Lower lobe of right lung (tissue), 2 donors: ENCODE measurements around the gene KRT9. TPM values are rescaled to one million over a fixed set of nuclear protein-coding genes. Genes with fewer than 3 reads are reported as not detected.

Experiments used
- ATAC-seq, 2 donors: fragments of 200-7000 bp; cut with Tn5 transposase; one replicate each; pipeline ENCODE4 v1.9.1; 2020 to 2022; ENCODE audit warnings: mild to moderate bottlenecking in 2 of 2, moderate library complexity in 2 of 2
- DNase-seq: peaks from one replicate; pipeline ENCODE4 v3.0.0-alpha.2; 2020
- H3K27ac ChIP-seq: fragments of 200-600 bp; one replicate; pipeline ENCODE4 v1.8.0; 2022
- H3K27me3 ChIP-seq: fragments of 200-600 bp; one replicate; pipeline ENCODE4 v1.8.0; 2022; ENCODE audit warnings: low read depth
- H3K36me3 ChIP-seq: fragments of 200-600 bp; one replicate; pipeline ENCODE4 v1.8.0; 2022; ENCODE audit warnings: mild to moderate bottlenecking
- H3K4me1 ChIP-seq: fragments of 200-600 bp; one replicate; pipeline ENCODE4 v1.8.0; 2022
- H3K4me3 ChIP-seq: fragments of 200-600 bp; one replicate; pipeline ENCODE4 v1.8.0; 2022; ENCODE audit warnings: mild to moderate bottlenecking
- H3K9me3 ChIP-seq: fragments of 200-600 bp; one replicate; pipeline ENCODE4 v1.8.0; 2022
- intact Hi-C: fragments of 100-400 bp; cut with DNase I; formaldehyde crosslinking; loops from one replicate; pipeline ENCODE4 v1.11.0; 2022
- total RNA-seq: library from RNA; stranded (reverse); fragmentation: NEBNext Ultra II Directional; extraction: Animal tissue kit (Norgen Biotek cat#: 25700); gene quantifications from one replicate; pipeline ENCODE4 v1.2.1, GENCODE V29; 2021
- TF ChIP-seq, protein P1 (sequence below): fragments of 200-600 bp; IDR thresholded peaks from one replicate; pipeline ENCODE4 v1.8.0; 2022; ENCODE audit warnings: antibody characterized with exemption, mild to moderate bottlenecking
- donor health status: DM: no; HTN: yes; CAD: no; lungs with severe emphysema.

The KRT9 gene
- total RNA-seq, 1 donor from 2014 or later, result not detected

DNA sequence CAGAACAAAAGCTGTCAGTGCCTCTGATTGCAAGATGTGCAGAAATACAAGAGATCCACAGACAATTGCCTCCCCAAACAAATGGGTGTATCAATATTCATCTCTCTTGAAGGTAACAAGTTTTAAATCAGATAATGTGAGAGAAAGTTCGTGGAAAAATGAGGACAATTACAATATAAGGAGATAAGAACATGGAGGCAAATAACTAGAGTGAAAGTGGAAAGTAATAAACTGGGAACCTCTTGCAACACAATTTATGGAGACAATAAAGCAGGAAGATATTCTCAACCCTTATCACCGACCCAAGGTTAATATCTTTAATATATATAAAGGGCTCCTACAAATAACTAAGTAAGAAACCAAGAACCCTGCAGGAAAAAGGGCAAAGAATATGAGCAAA, 29.5 kb downstream of the KRT9 start:
- Histone ChIP-seq H3K9me3 (no peaks in the 10 kb centered on the region), H3K36me3 (no peaks in the 10 kb centered on the region), H3K27me3 (no peaks in the 10 kb centered on the region), H3K4me3 (no peak overlapping the region), H3K4me1 (no peaks in the 10 kb centered on the region), H3K27ac (no peak overlapping the region)
- intact Hi-C loops, result no loop called here
- DNase-seq (no peak), ATAC-seq (no peak)
- TF ChIP-seq, protein P1, sequence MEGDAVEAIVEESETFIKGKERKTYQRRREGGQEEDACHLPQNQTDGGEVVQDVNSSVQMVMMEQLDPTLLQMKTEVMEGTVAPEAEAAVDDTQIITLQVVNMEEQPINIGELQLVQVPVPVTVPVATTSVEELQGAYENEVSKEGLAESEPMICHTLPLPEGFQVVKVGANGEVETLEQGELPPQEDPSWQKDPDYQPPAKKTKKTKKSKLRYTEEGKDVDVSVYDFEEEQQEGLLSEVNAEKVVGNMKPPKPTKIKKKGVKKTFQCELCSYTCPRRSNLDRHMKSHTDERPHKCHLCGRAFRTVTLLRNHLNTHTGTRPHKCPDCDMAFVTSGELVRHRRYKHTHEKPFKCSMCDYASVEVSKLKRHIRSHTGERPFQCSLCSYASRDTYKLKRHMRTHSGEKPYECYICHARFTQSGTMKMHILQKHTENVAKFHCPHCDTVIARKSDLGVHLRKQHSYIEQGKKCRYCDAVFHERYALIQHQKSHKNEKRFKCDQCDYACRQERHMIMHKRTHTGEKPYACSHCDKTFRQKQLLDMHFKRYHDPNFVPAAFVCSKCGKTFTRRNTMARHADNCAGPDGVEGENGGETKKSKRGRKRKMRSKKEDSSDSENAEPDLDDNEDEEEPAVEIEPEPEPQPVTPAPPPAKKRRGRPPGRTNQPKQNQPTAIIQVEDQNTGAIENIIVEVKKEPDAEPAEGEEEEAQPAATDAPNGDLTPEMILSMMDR, result no peak

DNA sequence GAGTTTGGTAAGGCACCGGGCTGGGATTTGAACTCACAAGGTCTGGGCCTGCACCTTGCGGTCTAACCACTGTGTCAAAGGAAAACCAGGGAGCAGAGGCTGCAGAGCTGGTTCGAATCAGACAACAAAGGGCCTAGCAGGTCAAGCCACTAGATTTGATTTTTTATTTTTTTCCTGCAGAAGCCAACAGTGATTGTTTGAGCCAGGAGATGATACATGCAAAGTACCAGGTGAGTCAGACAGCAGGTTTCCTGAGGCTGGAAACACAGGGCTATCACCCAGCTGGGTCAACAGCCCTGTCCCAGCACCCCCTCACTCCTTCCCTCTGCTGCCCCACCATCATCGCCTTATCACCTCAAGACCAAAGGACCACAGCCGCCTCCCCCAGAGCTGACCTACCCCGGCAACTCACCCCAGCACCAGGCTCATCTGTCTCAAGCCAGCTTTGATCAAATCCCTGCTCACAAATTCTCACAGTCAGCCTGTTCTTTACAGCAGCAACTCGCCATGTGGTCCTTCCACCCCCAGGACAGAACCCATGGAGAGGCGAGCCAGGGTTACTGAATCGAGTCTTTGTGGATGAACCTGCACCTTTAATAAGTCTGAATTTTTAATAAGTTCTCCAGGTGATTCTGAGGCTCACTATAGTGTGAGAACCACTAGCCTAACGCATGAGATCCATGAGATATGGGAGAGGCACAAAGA, 30.8 kb downstream of the KRT9 start:
- ATAC-seq (no peak), DNase-seq (no peak)
- no peaks in the 10 kb centered on the region for H3K27me3 ChIP-seq
- no peaks in the 10 kb centered on the region for H3K4me1 ChIP-seq
- no peaks in the 10 kb centered on the region for H3K36me3 ChIP-seq
- no peak overlapping the region for H3K27ac ChIP-seq
- intact Hi-C loops, result no loop called here
- TF ChIP-seq, protein P1, result no peak
- no peaks in the 10 kb centered on the region for H3K9me3 ChIP-seq
- no peak overlapping the region for H3K4me3 ChIP-seq

DNA sequence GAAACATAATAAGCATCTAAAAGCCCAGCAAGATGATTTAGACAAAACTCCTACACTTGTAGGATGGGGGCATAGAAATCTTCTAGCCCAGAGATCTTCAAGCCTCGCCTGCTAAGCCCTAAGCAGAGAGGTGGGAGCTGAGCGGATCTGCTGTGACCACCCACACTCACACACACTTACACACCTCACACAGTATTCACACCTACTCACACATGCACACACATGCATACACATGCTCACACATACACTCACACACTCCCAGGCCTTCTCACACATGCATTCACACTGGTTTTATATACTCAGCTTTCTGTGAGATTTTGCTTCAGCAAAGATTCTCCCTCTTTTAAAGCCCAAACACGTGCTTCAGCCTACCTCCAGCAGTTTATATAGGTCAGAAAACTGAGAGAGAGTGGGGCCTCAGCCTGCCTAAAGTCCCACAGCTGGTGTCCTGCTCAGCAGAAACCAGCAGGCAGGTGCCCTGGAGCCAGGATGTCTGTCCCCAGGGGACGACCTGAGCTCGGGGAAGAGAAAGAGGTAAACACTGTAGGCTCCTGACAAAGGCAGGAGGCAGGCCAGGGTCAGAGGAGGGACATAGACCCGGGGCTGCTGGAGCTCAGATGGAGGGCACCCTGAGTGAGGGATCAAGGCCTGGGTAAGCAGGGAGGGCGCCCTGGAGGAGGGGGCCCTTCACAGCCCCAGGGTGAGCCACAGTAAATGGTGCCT, 31.7 kb downstream of the KRT9 start:
- H3K4me3 ChIP-seq, result no peak overlapping the region
- ATAC-seq (no peak), DNase-seq (no peak)
- peaks cover 5% of the 10 kb centered on the region for H3K27me3 ChIP-seq
- H3K27ac ChIP-seq, result no peak overlapping the region
- intact Hi-C loops, result no loop called here
- TF ChIP-seq, protein P1, result no peak
- H3K4me1 ChIP-seq, result no peaks in the 10 kb centered on the region
- no peaks in the 10 kb centered on the region for H3K9me3 ChIP-seq
- H3K36me3 ChIP-seq, result no peaks in the 10 kb centered on the region

DNA sequence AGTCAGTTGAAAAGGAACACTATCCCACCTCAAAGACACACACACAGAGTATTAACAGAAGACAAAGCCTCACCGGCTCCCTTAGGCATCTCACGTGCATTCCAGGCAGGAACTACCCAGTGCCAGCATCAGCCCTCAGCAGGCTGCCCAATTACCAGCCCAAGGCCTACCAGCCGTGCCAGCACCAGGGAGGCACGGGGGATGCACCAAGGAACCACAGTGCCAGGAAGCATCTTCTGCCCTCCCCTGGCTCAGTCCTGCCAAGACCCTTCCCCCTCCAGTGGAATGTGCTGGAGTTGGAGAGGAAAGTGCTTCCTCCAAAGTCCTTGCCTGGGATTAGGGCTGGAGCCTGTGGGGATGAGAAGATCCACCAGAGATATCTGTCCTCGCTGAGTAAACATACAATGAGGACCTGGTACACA, 32.8 kb downstream of the KRT9 start:
- Histone ChIP-seq H3K27ac (no peak overlapping the region), H3K27me3 (peaks cover 5% of the 10 kb centered on the region), H3K4me3 (no peak overlapping the region), H3K36me3 (no peaks in the 10 kb centered on the region), H3K4me1 (no peaks in the 10 kb centered on the region), H3K9me3 (no peaks in the 10 kb centered on the region)
- ATAC-seq (no peak), DNase-seq (no peak)
- TF ChIP-seq, protein P1, result no peak
- intact Hi-C loops, result no loop called here

DNA sequence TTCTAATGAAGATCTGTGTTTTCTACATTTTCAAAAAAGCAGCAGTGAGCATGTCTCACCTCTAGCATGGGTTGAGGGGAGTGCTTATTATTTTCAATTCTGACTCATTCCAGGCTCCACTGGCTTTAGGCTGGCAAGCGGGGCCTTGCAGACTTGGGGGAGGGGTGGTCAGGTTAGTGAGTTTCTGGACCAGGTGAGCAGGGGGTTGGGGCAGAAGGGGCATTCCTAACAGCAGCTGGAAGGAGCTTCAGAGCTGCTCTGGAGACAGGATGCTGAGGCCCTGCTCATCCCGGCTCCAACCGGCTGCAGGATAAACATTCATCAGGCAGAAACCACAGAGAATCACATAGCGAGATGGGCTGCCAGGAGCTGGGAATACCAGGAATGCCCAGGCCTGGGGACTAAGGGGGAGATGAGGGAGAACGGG, 33.3 kb downstream of the KRT9 start:
- no peak overlapping the region for H3K27ac ChIP-seq
- DNase-seq, result no peak
- H3K4me3 ChIP-seq, result no peak overlapping the region
- no peaks in the 10 kb centered on the region for H3K36me3 ChIP-seq
- H3K4me1 ChIP-seq, result no peaks in the 10 kb centered on the region
- TF ChIP-seq, protein P1, result no peak
- no peak for ATAC-seq
- no peaks in the 10 kb centered on the region for H3K9me3 ChIP-seq
- peaks cover 5% of the 10 kb centered on the region for H3K27me3 ChIP-seq
- intact Hi-C loops, result no loop called here
